ENCODE measurements around the gene FBXW11. TPM values are rescaled to one million over a fixed set of nuclear protein-coding genes. Genes with fewer than 3 reads are reported as not detected.

FBXW11 gene
- polyA plus RNA-seq, 12 donors = 35.7 to 42.9 (median 39.0) TPM; not detected in 1

DNA sequence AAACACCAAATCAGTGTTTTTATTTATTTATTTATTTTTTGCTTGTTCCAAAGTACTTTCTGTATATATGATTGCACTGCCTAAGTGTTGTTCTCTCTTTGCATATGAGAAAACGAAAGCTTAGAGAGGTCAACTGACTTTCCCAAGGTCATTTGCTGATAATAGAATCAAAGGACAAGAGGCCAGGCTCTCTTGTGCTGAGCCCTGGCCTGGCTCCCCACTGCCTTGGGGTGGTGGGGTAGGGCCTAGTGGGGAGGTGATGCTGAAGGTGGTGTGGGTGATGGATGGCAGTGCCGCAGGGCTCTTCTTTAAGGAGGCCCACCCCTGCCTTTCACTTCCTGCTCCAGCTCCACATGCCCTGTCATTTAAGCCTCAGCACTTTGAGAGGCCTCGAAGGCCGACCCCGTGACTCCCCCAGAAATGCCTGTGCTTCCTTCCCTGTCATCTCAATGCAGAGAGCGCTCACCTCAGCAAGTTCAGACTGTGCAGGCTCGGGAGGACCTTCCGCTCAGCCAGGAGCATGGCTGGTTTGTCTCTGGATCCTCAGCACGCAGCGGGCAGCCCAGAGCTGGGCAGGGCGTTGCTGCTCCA is 161.3 kb downstream of the FBXW11 start:
- DNase-seq = no peak

DNA sequence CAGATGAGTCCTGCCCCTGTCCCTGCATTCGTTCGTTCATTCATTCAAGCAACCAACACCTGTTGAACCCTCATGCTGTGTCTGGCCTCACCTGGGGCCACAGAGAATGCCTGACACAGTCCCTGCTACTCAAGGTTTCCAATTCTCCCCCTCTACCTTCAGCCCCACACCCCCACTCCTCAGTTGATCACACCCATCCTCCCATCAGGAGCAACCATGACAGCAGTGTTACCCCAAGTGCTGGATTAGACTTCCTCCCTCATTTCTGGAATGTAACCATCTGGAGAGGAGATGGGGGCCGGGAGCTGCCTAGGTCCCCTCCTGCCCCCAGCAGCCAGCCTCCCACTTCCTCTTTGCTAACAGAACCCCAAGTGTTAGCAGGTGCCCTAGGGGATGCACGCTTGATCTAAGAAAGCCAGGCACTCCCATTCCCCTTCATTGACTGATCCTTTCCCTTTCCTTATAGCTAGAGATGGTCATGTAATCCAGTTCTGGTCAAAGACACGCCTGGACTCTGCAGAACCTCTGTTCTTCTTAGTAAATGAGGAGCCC is 163.6 kb downstream of the FBXW11 start:
- DNase-seq = no peak

DNA sequence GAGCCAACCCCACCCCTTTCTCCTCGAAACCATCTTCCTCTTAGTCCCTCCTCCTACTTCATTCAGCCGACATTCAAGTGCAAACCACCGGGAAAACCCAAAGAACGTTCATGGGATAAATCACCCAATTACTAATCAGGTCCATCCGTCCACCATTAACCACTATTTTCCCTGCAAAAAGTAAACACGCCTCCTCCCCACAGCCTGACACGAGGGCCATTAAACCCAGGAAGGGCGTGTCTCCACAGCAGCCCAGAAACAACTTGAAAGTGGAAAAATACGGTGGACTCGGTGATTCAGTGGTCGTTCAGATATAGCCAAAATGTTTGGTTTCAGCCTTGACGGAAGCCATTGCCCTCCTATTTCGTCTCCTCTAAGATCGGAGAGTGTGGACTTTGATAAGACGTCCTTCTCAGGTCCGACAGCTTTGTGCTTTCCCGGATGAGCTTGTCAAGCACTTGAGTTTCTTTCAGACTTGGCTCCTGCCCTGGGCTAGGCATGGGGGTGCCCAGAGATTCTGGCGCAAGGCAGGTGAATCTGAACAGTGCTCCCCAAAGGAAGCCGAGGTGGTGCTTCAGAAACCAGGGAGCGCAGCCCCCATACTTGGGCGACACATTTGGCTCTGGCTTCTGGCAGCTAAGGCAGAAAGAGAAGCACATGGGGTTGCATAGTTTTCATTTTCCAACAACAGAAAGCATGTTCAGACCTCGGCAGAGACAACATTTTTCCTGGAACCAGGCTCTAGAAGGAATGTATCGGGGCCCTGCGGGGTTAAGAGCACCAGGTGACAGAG is 164.3 kb downstream of the FBXW11 start:
- no peak for DNase-seq

DNA sequence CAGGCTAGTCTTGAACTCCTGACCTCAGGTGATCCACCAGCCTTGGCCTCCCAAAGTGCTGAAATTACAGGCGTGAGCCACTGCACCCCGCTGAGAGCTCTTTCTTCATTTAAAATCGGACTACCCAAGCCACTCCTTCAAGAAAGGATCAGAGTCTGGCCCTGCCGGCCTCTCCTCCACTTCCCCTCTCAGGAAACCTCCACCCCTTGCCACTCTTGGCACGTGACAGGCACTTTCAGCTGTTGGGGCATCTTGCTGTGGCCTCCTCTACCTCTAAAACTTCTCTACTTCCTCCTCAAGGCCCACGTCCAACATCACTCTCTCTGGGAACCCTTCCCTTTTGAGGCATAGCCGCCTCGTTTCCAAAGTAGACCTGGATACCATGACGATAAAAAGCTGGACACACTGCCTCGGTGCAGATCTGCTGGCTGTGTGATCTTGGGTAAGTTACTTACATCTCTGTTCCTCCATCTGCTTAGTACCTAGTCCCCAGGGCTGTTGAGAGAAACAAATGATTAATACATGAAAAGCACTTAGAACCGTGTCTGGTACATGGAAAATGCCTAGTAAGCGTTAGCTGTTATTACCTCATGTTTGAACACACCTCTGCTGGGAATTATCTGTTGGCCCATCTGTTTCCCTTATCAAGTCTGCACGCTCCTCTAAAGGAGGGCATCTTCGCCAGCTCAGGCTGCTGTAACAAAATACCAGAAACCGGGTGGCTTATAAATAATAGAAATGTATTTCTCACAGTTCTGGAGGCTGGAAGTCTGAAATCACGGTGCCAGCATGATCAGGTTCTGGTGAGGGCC is 165.5 kb downstream of the FBXW11 start:
- DNase-seq = no peak

DNA sequence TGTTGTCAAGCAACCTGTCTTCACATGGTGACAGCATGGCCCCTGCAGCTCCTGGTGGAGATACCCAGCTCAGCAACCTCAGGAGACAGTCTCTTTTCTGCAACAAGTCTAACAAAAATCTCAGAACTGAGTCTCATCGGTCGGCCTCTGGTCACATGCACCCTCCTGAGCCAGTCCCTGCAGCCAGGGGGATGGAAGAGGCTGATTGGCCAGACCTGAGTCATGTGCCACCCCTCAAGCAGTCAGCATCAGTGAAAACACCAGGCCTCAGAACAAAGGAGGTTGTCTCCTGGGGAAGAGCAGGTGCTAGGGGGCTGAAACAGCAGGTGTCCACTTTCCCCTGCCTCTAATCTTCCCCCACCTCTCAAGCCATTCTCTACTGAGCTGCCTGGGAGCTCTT is 166.4 kb downstream of the FBXW11 start:
- no peak for DNase-seq

DNA sequence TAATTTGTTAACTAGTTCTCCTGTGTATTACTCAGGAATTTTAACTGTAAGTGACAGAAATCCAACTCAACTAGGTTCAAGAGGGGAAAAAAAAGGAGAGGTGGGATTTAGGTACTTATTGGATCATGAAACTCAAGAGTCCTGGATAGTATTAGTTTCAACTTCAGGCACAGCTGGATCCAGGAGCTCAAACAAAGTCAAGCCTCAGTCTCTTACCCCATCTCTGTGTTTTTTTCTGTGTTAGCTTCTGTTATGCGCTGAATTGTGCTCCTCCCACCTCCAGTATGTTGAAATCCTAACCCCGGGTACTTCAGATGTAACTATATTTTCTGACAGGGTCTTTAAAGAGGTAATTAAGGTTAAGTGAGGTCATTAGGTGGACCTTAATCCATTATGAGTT is 167.3 kb downstream of the FBXW11 start:
- DNase-seq = no peak

DNA sequence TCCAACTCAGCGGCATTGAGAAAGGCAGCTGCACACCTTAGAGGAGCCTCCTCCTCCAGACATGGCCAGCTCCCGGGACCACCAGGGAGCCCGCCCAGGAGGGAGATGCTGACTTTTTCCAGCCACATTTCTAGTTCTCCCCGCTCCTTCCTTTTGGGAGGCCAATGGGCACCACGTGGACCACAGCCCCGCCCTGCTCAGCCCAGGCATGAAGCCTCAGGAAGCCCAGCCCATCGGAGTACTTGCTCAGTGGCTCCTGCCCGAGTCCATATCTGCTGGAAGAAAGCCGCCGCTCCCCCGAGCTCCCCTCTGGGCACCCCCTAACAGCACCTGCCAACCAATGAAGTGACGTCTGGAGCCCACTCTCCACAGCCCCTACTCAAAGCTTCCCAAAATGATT is 168.4 kb downstream of the FBXW11 start:
- DNase-seq = no peak

DNA sequence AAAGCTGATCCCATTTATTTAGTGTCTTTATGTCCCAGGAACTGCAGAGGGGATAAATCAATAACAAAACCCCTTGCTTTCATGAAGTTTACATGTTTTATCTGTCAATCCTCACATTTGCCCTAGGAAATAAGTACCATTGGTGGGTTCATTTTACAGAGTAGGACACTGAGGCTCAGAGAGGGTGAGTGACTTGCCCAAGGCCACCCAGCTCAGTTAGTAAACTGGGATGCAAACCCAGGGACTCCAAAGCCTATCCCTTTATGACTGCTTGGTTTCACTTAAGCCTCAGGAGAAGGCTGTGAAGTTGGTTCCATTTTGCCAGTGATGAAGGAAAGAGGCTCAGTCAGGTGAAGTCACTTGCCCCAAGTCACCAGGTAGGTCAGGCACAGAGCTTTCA is 168.9 kb downstream of the FBXW11 start:
- DNase-seq = no peak

DNA sequence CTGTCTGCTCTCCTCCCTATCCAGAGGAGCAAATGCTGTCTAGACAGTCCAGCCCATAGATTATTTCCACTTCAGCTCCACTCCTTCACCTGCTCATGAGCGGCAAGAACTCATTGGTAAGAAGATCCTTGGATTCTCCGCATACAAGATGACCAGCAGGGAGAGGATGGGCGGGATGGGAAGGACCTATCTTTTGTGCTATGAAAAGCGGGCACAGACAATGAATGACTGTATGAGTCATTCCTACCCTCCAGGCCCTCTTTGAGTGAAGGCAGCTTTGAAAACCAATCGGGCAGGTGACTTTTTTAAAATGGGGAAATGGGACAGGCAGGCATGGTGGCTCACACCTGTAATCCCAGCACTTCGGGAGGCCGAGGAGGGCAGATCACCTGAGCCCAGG is 171.4 kb downstream of the FBXW11 start:
- DNase-seq = no peak

DNA sequence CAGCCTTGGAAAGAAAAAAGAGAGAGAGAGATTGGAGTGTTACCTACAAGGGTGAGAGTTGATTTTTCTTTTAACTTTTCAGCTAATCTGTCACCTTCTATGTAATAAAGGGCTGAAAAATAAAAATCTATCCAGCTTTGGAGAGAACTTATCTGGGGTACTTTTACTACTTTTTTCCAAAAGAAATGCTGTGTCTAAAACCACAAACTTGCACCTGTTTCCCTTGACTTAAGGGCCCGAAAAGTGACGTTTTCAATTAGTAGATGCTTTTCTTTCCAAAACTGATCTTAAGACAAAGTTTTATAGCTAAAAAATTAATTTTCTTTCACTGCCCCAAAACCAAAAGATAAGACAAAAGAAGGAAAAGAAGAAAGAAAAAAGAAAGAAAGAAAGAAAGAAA is 172.0 kb downstream of the FBXW11 start:
- DNase-seq = no peak

DNA sequence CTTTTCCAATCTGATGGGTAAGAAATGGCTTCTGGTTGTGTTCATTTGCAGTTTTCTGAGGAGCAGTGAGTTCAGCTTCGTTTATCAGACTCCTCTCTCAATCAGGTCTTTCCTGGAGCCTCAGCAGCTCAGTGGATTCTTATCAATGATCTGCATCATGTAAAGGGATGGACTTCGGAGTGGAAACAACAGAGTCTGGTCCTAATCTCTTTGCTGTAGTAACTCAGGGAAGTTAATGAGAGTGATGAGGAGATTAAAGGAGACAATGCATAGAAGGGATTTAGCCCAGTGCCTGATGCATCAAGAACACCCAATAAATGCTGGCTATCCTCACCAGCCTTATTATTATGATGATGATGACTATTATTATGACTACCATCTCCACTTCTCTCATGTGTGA is 173.7 kb downstream of the FBXW11 start:
- DNase-seq = no peak

DNA sequence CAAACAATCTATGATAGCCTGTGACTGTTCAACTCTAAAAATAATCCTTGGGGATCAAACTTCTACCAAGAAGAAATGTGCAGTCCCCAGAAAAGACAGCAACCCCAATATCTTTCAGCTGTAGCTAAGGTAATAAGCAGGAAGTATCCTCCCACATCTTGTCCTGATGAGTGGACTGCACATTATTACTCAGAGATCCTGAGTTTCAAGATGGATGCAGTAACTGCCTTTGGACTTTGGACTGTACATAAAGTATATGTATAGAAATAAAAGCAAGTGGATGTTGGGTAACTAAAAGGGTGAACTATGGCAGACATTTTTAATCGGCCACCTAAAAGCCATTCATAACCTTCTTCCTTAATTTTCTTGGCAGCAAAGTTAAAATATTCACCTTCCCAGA is 175.8 kb downstream of the FBXW11 start:
- no peak for DNase-seq

DNA sequence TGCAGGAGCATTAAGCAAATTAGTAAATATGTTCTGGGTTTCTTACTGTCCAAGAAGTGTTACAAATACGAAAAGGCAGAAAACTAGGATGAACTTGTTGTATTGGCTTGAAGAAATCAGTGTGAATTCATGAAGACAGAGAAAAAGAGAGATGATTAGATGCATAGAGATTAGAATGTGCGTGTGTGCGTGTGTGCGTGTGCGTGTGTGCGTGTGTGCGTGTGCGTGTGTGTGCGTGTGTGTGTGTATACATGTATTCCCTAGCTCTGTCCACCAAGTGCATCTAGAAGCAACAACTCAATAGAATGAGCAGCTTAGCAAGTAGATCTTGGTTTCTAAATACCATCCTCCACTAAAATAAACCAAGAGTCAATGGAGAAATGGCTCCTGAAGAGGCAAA is 179.3 kb downstream of the FBXW11 start:
- no peak for DNase-seq

DNA sequence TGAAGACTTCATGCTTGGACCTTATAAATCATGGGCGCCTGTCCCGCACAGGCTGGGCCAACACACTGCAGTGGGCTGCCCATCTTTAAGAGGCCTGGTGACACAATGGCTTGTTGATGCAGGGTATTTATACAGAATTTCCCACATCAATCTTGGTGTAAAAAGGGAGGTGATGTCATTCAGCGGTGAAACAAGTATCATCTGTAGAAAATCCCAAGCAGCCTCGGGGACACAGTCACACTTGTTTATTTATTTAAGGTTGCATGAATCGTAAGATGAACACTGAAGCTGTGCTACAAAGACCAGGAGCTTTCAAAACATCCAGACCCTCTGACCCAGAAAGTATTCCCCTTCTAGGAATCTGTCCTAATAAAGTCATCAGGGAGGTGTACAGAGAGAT is 180.3 kb downstream of the FBXW11 start:
- DNase-seq = no peak

DNA sequence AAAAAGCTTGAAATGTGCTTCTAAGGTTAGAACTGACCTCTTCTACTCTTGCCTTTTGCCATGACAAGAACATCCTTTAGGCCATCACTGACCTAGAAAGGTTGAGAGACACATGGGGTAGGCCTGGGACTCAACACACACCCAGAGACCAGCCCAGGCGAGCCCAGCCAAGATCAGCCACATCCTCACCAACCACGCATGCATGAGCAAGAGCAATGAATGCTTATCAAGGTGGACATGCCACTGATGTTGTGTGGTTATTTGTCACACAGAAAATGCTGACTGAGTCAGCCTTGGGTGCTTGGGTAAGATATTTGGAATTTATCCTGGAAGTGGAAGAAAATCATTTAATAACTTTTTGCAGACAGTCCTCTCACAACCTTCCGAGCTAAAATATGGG is 181.4 kb downstream of the FBXW11 start:
- no peak for DNase-seq

DNA sequence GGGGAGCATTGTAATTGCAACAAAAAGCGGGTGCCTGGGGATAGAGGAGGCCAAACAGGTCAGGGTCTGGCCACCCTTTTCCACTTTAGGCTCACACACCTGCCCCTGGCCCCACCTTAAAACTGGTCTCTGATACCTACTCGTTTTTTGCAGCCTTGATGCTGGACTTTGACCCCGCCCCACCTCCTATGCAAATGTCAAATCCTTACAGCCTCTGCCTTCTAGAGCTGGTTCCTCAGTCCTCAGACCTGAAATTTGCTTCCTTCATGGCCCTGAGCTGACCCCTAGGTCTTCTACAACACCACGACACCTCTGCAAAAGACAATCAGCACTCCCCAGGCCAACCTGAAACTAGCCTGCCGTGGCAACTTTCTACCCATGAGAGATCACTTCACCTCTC is 183.2 kb downstream of the FBXW11 start:
- no peak for DNase-seq

DNA sequence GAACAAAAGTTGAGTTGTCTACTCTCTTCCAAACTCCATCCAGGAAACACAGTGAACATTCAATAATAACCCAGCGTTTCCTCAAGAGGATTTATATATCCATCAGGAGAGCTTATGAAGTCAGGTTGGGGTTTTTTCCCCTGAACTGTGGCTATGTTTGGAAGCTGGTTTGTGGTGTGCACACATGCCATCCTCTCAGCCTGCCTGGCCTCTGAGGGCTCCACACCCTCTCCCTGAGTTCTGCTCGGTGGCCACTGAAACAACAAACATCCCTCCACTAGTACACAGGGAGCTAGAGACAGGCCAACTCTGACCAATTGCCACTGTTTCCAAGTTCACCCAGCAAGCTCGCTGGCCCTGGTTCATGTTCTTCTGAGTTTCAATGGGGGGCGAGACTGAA is 185.2 kb downstream of the FBXW11 start:
- DNase-seq = no peak

DNA sequence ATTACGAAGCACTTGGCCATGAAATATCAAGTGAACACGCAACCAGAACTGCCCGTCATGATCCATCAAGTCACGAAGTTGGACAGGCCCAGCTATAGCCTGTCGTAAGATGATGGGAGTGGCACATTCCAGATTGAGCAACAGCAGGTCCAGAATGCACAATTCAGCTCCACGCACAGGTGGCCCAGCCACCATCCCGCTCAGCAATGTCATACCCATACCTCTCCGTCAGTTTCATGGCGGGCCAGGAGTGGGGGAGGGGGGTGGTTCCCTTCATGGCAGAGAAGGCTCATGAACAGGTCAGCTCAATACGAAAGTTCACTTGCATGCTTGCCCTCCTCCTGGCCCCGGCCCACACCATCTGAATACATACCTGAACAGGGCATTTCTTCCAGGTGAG is 185.9 kb downstream of the FBXW11 start:
- no peak for DNase-seq

DNA sequence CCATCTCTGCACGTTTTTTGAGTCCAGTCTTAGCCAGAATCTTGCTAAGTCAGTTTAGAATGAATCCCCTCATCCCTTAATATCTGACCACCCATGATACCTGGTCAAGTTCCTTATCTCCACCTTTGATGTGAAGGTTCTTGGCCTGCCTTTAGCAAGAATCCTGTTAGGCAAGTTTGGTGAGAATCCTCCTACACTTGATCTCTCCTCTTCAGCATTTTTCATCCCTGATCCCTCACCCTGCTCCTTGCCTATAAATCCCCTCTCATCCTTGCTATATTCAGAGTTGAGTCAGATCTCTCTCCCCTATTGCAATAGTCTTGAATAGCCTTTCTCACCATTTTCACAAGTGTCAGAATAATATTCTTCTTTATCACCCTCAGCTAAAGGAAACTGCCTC is 189.8 kb downstream of the FBXW11 start:
- no peak for DNase-seq

DNA sequence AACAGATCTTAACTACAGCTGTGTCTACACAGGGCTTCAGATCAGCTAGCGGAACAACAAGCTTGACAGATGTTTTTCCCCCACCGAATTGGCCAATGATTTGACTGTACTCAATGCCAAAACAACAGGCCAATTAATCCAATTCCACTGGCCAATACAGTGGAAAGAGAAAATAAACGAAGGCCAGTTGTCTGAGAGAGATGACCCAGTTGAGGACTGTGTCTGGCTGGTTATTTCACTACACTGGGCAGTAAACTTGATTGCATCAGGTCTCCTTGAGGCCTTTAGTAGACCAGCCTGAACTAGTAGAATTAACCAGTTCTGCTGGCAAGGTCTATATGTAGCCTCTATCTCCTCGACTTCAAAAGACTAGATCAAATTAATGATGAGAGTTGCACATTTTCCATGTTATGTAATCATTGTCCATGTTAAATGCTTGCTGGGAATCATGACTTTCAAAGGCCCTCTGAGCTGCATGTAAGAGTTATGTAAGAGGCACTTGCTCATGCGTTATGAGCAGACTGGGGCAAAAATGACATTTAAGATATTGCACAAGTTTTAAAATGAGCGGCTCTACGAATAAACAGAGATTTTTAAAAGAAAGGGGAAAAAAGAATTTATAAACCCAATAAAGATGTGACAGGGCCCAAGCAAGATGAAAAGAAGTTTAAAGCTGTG is 192.5 kb downstream of the FBXW11 start:
- DNase-seq = no peak

DNA sequence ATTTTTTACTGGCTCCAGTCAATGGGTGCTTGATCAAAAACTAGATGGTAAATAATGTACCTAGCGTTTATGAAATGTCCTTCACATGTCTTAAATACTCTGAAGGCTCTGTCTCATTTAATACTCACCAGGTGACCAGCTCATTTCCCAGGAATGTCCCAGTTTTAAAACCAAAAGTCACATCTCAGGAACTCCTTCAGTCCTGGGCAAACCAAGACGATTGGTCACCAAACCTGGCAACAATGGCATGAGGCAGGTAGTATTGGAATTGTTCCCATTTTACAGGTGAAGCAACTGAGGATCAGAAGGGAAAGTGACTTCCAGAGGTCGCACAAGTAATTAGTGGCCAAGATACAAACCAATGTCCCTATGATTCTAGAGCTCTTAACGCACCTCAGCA is 193.2 kb downstream of the FBXW11 start:
- no peak for DNase-seq

Measured in muscle of arm (tissue), 12 donors.